Glutamatergic neuron (in vitro differentiated cells): Measurements from ENCODE around the gene RACGAP1. TPM values are rescaled to one million over a fixed set of nuclear protein-coding genes. Genes with fewer than 3 reads are reported as not detected.
A peak's percentile ranks its signal among the peaks of the same experiment; 100 is the strongest.

Experiments used
- DNase-seq: peaks from one replicate; pipeline ENCODE4 v3.0.0; 2022
- H3K27ac Mint-ChIP-seq: one replicate; pipeline ENCODE4 v1.8.0; 2020; ENCODE audit warnings: mild to moderate bottlenecking, mixed read lengths, inconsistent platforms; ENCODE audit not compliant: unreplicated experiment
- H3K27me3 Mint-ChIP-seq: one replicate; pipeline ENCODE4 v1.8.0; 2020; ENCODE audit warnings: mild to moderate bottlenecking, moderate library complexity, mixed read lengths, inconsistent platforms; ENCODE audit not compliant: unreplicated experiment
- H3K36me3 Mint-ChIP-seq: one replicate; pipeline ENCODE4 v1.8.0; 2020; ENCODE audit warnings: mild to moderate bottlenecking, mixed read lengths, inconsistent platforms; ENCODE audit not compliant: unreplicated experiment
- H3K4me1 Mint-ChIP-seq: one replicate; pipeline ENCODE4 v1.8.0; 2020; ENCODE audit warnings: mild to moderate bottlenecking, low read depth, mixed read lengths, inconsistent platforms; ENCODE audit not compliant: unreplicated experiment
- H3K4me3 Mint-ChIP-seq: one replicate; pipeline ENCODE4 v1.8.0; 2020; ENCODE audit warnings: mild to moderate bottlenecking, mixed read lengths, inconsistent platforms; ENCODE audit not compliant: unreplicated experiment
- H3K9me3 Mint-ChIP-seq: one replicate; pipeline ENCODE4 v1.8.0; 2020; ENCODE audit warnings: mild to moderate bottlenecking, moderate library complexity, mixed read lengths, inconsistent platforms; ENCODE audit not compliant: unreplicated experiment
- CTCF ChIP-seq: fragments of 200-600 bp; sonication (generic); IDR thresholded peaks from one replicate; pipeline ENCODE4 v1.5.0; 2021; ENCODE audit not compliant: partially characterized antibody, unreplicated experiment
- total RNA-seq: library from RNA; stranded (reverse); fragmentation: NEBNext Ultra II Directional; extraction: Animal tissue kit (Norgen Biotek cat#: 25700); gene quantifications from one replicate; pipeline ENCODE4 v1.2.1, GENCODE V29; 2021; ENCODE audit not compliant: unreplicated experiment

Gene RACGAP1
- total RNA-seq, 1 donor from 2014 or later = 47.1 TPM

- DNase-seq = no peak
- H3K27ac Mint-ChIP-seq = peak overlapping the region; percentile 52
Measured at GRCh38 chr12:50041062-50041860, 16.0 kb upstream of the RACGAP1 start.

GRCh38 chr12:50040657-50041056, 15.4 kb upstream of the RACGAP1 start:
- peaks cover 3% of the 10 kb centered on the region for H3K9me3 Mint-ChIP-seq
- H3K4me3 Mint-ChIP-seq = peak overlapping the region; percentile 55
- H3K4me1 Mint-ChIP-seq = peaks cover 30% of the 10 kb centered on the region
- H3K27me3 Mint-ChIP-seq = peaks cover 6% of the 10 kb centered on the region
- TF ChIP-seq CTCF = no peak
- DNase-seq = no peak
- no peak overlapping the region for H3K27ac Mint-ChIP-seq
- H3K36me3 Mint-ChIP-seq = no peaks in the 10 kb centered on the region

More at GRCh38 chr12:50041062-50041860, 16.0 kb upstream of the RACGAP1 start:
- TF ChIP-seq CTCF = no peak
- peaks cover 6% of the 10 kb centered on the region for H3K27me3 Mint-ChIP-seq
- H3K36me3 Mint-ChIP-seq = no peaks in the 10 kb centered on the region
- peaks cover 3% of the 10 kb centered on the region for H3K9me3 Mint-ChIP-seq
- H3K4me1 Mint-ChIP-seq = peaks cover 30% of the 10 kb centered on the region
- peak overlapping the region; percentile 55 for H3K4me3 Mint-ChIP-seq

- peak overlapping the region; percentile 70 for H3K27ac Mint-ChIP-seq
- H3K4me1 Mint-ChIP-seq = peaks cover 28% of the 10 kb centered on the region
- peaks cover 4% of the 10 kb centered on the region for H3K27me3 Mint-ChIP-seq
- no peak overlapping the region for H3K4me3 Mint-ChIP-seq
- peak; percentile 97 for DNase-seq
- peak; percentile 96 for TF ChIP-seq CTCF
- no peaks in the 10 kb centered on the region for H3K9me3 Mint-ChIP-seq
- no peaks in the 10 kb centered on the region for H3K36me3 Mint-ChIP-seq
Measured at GRCh38 chr12:50039151-50039835, 14.0 kb upstream of the RACGAP1 start.

GRCh38 chr12:50038336-50038735, 13.0 kb upstream of the RACGAP1 start:
- H3K36me3 Mint-ChIP-seq = no peaks in the 10 kb centered on the region
- H3K9me3 Mint-ChIP-seq = no peaks in the 10 kb centered on the region
- peaks cover 3% of the 10 kb centered on the region for H3K27me3 Mint-ChIP-seq
- no peak overlapping the region for H3K27ac Mint-ChIP-seq
- TF ChIP-seq CTCF = no peak
- no peak for DNase-seq
- no peak overlapping the region for H3K4me3 Mint-ChIP-seq
- peaks cover 24% of the 10 kb centered on the region for H3K4me1 Mint-ChIP-seq
